MCF 10A (cell line): Measurements from ENCODE around the gene IBA57. TPM values are rescaled to one million over a fixed set of nuclear protein-coding genes. Genes with fewer than 3 reads are reported as not detected.

Experiments used
- BruUV-seq: library from RNA; stranded (reverse); fragments of 400-500 nt; replicated peaks from 2 replicates; lab custom pipeline; 2021; lab: Mats Ljungman, UMichigan
- CTCF ChIA-PET: fragments of 300-600 bp; sonication (Branson Sonifier 250); formaldehyde crosslinking; extraction: SDS; loops from one replicate; lab custom pipeline; 2021; ENCODE audit warnings: antibody characterized with exemption, inconsistent platforms; lab: Yijun Ruan, JAX
- POLR2A ChIA-PET: fragments of 300-600, 350-650 bp; sonication (Branson Sonifier 250); formaldehyde crosslinking; extraction: SDS; loops from one replicate; lab custom pipeline; 2020; ENCODE audit warnings: antibody characterized with exemption, inconsistent platforms; lab: Yijun Ruan, JAX
- DNase-seq: peaks from one replicate; pipeline ENCODE4 v3.0.0-alpha.2; 2018; ENCODE audit not compliant: unreplicated experiment
- H3K27ac Mint-ChIP-seq: one replicate; pipeline ENCODE4 v1.8.0; 2022; ENCODE audit warnings: mild to moderate bottlenecking, low read depth, mixed read lengths; ENCODE audit not compliant: unreplicated experiment
- H3K27me3 Mint-ChIP-seq: one replicate; pipeline ENCODE4 v1.8.0; 2022; ENCODE audit warnings: mixed read lengths; ENCODE audit not compliant: insufficient read depth, unreplicated experiment
- H3K36me3 Mint-ChIP-seq: one replicate; pipeline ENCODE4 v1.8.0; 2022; ENCODE audit warnings: mild to moderate bottlenecking, moderate library complexity, mixed read lengths; ENCODE audit not compliant: insufficient read depth, unreplicated experiment
- H3K4me1 Mint-ChIP-seq: one replicate; pipeline ENCODE4 v1.8.0; 2022; ENCODE audit warnings: mixed read lengths; ENCODE audit not compliant: insufficient read depth, unreplicated experiment
- H3K4me3 Mint-ChIP-seq: one replicate; pipeline ENCODE4 v1.8.0; 2022; ENCODE audit warnings: mild to moderate bottlenecking, moderate library complexity, mixed read lengths; ENCODE audit not compliant: unreplicated experiment
- H3K9me3 Mint-ChIP-seq: one replicate; pipeline ENCODE4 v1.8.0; 2022; ENCODE audit warnings: mixed read lengths; ENCODE audit not compliant: unreplicated experiment
- CTCF ChIP-seq: fragments of 200-600 bp; IDR thresholded peaks from one replicate; pipeline ENCODE4 v1.8.0; 2022; ENCODE audit warnings: antibody characterized with exemption, mild to moderate bottlenecking; ENCODE audit not compliant: unreplicated experiment
- intact Hi-C: fragments of 100-400 bp; cut with micrococcal nuclease; formaldehyde crosslinking; loops from 2 replicates; pipeline ENCODE4 v1.14.1; 2022
- total RNA-seq: library from RNA; stranded (reverse); gene quantifications from 2 replicates; pipeline ENCODE4 v1.2.3, GENCODE V29; 2022

The IBA57 gene
- total RNA-seq, 1 experiment from 2014 or later: 16.5 TPM

GRCh38 chr1:228212415-228212965 is 46.9 kb downstream of the IBA57 start:
- intact Hi-C loops: loop anchor here (5.0 kb wide), 2 partner anchors 165 to 195 kb away; partner anchors contain the start of gene TRIM11
- Mint-ChIP-seq H3K27me3 (no peaks in the 10 kb centered on the region), H3K4me1 (peaks cover 8% of the 10 kb centered on the region), H3K9me3 (no peaks in the 10 kb centered on the region), H3K27ac (no peak overlapping the region), H3K4me3 (peak overlapping the region; percentile 88), H3K36me3 (no peaks in the 10 kb centered on the region)
- no peak for DNase-seq
- BruUV-seq: no TSS peak
- no peak for TF ChIP-seq CTCF
- ChIA-PET POLR2A (interaction anchor here (0.7 to 2.6 kb wide), 3 partner anchors 22 to 244 kb away, joined by 3 to 25 read pairs (median 5); a partner anchor contains a TSS), CTCF (interaction anchor here (0.5 to 3.2 kb wide), 8 partner anchors 8 to 245 kb away, joined by 3 to 12 read pairs (median 4); partner anchors contain the start of gene IBA57)

- Mint-ChIP-seq H3K4me1 (peaks cover 8% of the 10 kb centered on the region), H3K9me3 (no peaks in the 10 kb centered on the region), H3K27ac (peak overlapping the region; percentile 74), H3K27me3 (no peaks in the 10 kb centered on the region), H3K4me3 (peak overlapping the region; percentile 88), H3K36me3 (no peaks in the 10 kb centered on the region)
- intact Hi-C loops: loop anchor here (1.0 to 5.0 kb wide), 9 partner anchors 15 to 302 kb away; partner anchors contain the start of gene TRIM11
- TSS peak; percentile 63 for BruUV-seq
- CTCF ChIA-PET: interaction anchor here (0.5 to 3.2 kb wide), 21 partner anchors 9 to 302 kb away, joined by 3 to 28 read pairs (median 4); partner anchors contain the start of gene IBA57
- POLR2A ChIA-PET: interaction anchor here (0.8 to 2.6 kb wide), 8 partner anchors 16 to 244 kb away, joined by 3 to 25 read pairs (median 4); partner anchors contain the start of genes GUK1 and MRPL55
- DNase-seq: peak; percentile 92
- peak; percentile 69 for TF ChIP-seq CTCF
Observed at GRCh38 chr1:228212966-228213844, 47.6 kb downstream of the IBA57 start.

GRCh38 chr1:228213917-228214808 is 48.6 kb downstream of the IBA57 start:
- Mint-ChIP-seq H3K4me3 (peak overlapping the region; percentile 88), H3K27ac (peak overlapping the region; percentile 74), H3K36me3 (peaks cover 5% of the 10 kb centered on the region), H3K27me3 (no peaks in the 10 kb centered on the region), H3K4me1 (peaks cover 8% of the 10 kb centered on the region), H3K9me3 (no peaks in the 10 kb centered on the region)
- DNase-seq: no peak
- intact Hi-C loops: loop anchor here (1.0 to 5.0 kb wide), 9 partner anchors 14 to 301 kb away; partner anchors contain the start of gene TRIM11
- CTCF ChIA-PET: interaction anchor here (0.5 to 3.2 kb wide), 31 partner anchors 7 to 301 kb away, joined by 3 to 28 read pairs (median 3); partner anchors contain the start of gene IBA57
- TF ChIP-seq CTCF: no peak
- POLR2A ChIA-PET: interaction anchor here (0.8 to 2.6 kb wide), 9 partner anchors 13 to 243 kb away, joined by 3 to 25 read pairs (median 4); partner anchors contain the start of genes GUK1 and MRPL55
- no TSS peak for BruUV-seq
